GM10248 (cell line): Measurements from ENCODE around the gene GSTT2.
"Not testable (repeated sequence)": the region's sequence is repeated elsewhere in the genome, so short reads cannot be mapped to it uniquely, and the experiment has no call there.

ENCODE experiments used
- CTCF ChIA-PET: fragments of 300-600 bp; sonication (Branson Sonifier 250); formaldehyde crosslinking; extraction: SDS; loops from one replicate; lab custom pipeline; 2021; ENCODE audit warnings: antibody characterized with exemption; lab: Yijun Ruan, JAX
- POLR2A ChIA-PET: fragments of 350-650 bp; sonication (Branson Sonifier 250); formaldehyde crosslinking; extraction: SDS; loops from one replicate; lab custom pipeline; 2020; ENCODE audit warnings: antibody characterized with exemption; lab: Yijun Ruan, JAX
- DNase-seq: peaks from one replicate; pipeline ENCODE4 v3.0.0; 2012; ENCODE audit errors: extremely low spot score
- TF ChIP-seq, protein P1 (sequence below): IDR thresholded peaks from 2 replicates; pipeline ENCODE4 v1.5.1; 2012; ENCODE audit warnings: mild to moderate bottlenecking, low read depth; ENCODE audit errors: extremely low read depth, missing control alignments, control extremely low read depth

Gene GSTT2

GRCh38 chr22:23984430-23984829 is 4.5 kb downstream of the GSTT2 start:
- TF ChIP-seq, protein P1, sequence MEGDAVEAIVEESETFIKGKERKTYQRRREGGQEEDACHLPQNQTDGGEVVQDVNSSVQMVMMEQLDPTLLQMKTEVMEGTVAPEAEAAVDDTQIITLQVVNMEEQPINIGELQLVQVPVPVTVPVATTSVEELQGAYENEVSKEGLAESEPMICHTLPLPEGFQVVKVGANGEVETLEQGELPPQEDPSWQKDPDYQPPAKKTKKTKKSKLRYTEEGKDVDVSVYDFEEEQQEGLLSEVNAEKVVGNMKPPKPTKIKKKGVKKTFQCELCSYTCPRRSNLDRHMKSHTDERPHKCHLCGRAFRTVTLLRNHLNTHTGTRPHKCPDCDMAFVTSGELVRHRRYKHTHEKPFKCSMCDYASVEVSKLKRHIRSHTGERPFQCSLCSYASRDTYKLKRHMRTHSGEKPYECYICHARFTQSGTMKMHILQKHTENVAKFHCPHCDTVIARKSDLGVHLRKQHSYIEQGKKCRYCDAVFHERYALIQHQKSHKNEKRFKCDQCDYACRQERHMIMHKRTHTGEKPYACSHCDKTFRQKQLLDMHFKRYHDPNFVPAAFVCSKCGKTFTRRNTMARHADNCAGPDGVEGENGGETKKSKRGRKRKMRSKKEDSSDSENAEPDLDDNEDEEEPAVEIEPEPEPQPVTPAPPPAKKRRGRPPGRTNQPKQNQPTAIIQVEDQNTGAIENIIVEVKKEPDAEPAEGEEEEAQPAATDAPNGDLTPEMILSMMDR = peak; percentile 54
- CTCF ChIA-PET = no interaction called here
- POLR2A ChIA-PET = no interaction called here
- DNase-seq = peak; percentile 20

- POLR2A ChIA-PET, DNase-seq, CTCF ChIA-PET: not testable (repeated sequence)
Measured at GRCh38 chr22:23986089-23986488, 6.2 kb downstream of the GSTT2 start.

DNA sequence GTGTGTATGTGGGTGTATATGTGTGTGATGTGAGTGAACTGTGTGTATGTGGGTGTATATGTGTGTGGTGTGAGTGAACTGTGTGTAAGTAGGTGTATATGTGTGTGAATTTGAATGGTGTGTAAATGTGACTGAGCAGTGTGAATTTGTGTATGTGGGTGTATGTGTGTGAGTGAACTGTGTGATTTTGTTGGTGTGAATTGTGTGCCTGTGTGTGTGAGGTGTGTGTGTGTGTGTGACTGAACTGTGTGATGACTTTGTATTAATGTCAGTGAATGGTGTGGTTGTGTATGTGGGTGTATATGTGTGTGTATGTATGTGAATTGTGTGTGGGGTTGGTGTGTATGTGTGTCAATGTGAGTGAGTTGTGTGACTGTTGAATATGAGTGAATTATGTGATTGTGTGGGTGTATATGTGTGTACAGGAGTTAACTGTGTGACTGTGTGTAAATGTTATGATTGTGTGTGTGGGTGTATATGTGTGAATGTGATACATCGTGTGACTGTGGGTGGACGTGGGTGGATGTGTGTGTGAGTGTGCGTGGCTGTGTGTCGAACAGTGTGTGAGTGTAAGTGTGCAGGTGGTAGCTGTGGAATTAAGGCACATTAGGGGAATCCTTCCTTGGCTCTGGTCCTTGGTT is 6.7 kb downstream of the GSTT2 start:
- CTCF ChIA-PET = not testable (repeated sequence)

GRCh38 chr22:23989583-23990244 is 9.8 kb downstream of the GSTT2 start:
- POLR2A ChIA-PET, DNase-seq: not testable (repeated sequence)

More for the DNA sequence above, 6.7 kb downstream of the GSTT2 start:
- DNase-seq, POLR2A ChIA-PET: not testable (repeated sequence)

GRCh38 chr22:23993080-23993479 is 13.1 kb downstream of the GSTT2 start:
- POLR2A ChIA-PET, DNase-seq, CTCF ChIA-PET: not testable (repeated sequence)

More at GRCh38 chr22:23989583-23990244, 9.8 kb downstream of the GSTT2 start:
- CTCF ChIA-PET = interaction anchor here (1.1 kb wide), 1 partner anchor 185 kb away, joined by 3 read pairs; no protein-coding TSS in a partner anchor

DNA sequence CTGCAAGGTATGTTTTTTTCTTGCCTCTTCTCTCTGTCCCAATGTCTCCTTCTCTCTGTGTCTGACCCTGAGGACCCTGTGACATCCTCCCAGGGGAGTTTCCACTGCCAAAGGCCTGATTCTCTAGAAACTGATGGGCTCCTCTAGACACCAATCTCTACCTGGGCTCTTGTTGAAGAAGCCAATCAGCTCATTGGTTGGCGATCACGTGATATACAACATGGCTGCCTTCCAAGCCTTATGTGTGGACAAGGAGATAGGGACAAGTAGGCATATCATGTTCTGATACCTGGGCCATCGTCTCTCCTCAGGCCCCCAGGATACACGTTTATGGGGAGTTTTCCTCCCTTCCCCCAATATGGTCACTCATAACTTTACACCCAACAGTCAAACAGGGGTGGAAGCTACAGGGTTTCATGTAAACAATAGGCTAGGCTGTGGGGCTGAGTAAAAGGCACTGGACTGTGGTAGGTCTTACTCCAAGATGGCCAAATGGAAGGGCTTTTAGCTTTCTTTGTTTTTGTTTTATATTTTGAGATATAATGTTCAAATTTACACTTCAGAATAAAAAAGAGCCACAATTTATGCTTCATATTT is 13.7 kb downstream of the GSTT2 start:
- CTCF ChIA-PET, POLR2A ChIA-PET, DNase-seq: not testable (repeated sequence)

- ChIA-PET POLR2A (no interaction called here), CTCF (no interaction called here)
- no peak for DNase-seq
Measured at GRCh38 chr22:23997092-23997491, 17.2 kb downstream of the GSTT2 start.

GRCh38 chr22:23999779-24000178 is 19.8 kb downstream of the GSTT2 start:
- POLR2A ChIA-PET, CTCF ChIA-PET, DNase-seq: not testable (repeated sequence)

More at GRCh38 chr22:23997092-23997491, 17.2 kb downstream of the GSTT2 start:
- TF ChIP-seq, protein P1 = no peak

DNA sequence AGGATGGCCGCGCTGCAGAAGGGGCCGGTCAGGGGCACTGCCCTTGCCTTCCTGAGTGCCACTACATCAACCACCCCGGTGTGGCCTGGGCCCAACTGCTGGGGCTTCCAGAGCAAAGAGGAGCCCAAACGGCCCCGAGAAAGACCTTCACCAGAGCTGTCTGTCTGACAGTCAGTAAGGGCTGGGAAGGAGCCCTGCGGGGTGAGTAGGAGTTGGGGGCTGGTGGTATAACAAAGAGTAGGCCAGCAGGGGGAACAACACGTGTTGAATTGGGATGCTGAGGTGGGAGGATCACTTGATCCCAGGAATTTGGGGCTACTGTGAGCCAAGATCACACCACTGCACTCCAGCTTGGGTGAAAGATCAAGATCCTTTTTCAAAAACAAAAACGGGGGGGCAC is 21.4 kb downstream of the GSTT2 start:
- CTCF ChIA-PET = no interaction called here
- POLR2A ChIA-PET = no interaction called here
- no peak for DNase-seq
- TF ChIP-seq, protein P1 = no peak

DNA sequence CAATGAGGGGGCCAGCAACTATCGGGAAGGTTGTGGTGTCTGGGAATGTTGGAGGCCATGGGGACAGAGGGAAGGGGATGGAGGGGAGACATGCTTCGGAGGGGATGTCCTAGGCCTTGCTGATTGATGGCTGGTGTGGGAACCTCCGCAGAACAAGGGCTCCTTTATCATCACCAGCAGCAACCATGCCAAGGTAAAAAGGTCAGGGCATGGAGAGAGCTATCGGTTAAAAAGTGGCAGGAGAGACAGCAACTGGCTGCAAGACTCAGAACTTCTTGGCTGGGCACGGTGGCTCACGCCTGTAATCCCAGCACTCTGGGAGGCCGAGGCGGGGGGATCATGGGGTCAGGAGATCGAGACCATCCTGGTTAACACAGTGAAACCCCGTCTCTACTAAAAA is 22.3 kb downstream of the GSTT2 start:
- CTCF ChIA-PET = no interaction called here
- POLR2A ChIA-PET = no interaction called here
- TF ChIP-seq, protein P1 = no peak
- no peak for DNase-seq
